Kidney epithelial cell (primary cell): ENCODE data around the gene EHBP1. TPM values are rescaled to one million over a fixed set of nuclear protein-coding genes. Genes with fewer than 3 reads are reported as not detected.
"Not testable (repeated sequence)": the region's sequence is repeated elsewhere in the genome, so short reads cannot be mapped to it uniquely, and the experiment has no call there.

ENCODE experiments used
- DNase-seq: peaks from one replicate; pipeline ENCODE4 v3.0.0-alpha.2; 2010; ENCODE audit warnings: low read depth
- H3K27me3 ChIP-seq: 2 replicates; pipeline ENCODE4 v1.6.0; 2011; ENCODE audit warnings: low read length; ENCODE audit not compliant: control insufficient read depth, insufficient read depth
- H3K36me3 ChIP-seq: 2 replicates; pipeline ENCODE4 v1.5.1; 2011; ENCODE audit warnings: low read length; ENCODE audit not compliant: control insufficient read depth, insufficient read depth
- H3K4me3 ChIP-seq: 2 replicates; pipeline ENCODE4 v1.5.1; 2011; ENCODE audit warnings: low read depth, mild to moderate bottlenecking, control low read depth, low read length
- total RNA-seq: library from RNA; depleted of rRNA; stranded (reverse); fragments of >200 nt; gene quantifications from 2 replicates; pipeline ENCODE4 v1.2.3, GENCODE V29; 2015
- TF ChIP-seq, protein P1 (sequence below): IDR thresholded peaks from 2 replicates; pipeline ENCODE4 v1.5.1; 2011; ENCODE audit warnings: mild to moderate bottlenecking, moderate library complexity, low read length, control low read depth, inconsistent platforms; ENCODE audit not compliant: insufficient read depth, poor library complexity, severe bottlenecking

Gene EHBP1
- total RNA-seq, 1 donor from 2014 or later, result 22.9 TPM

- DNase-seq, result no peak
Observed at GRCh38 chr2:63064197-63064596, 358.7 kb downstream of the EHBP1 start.

GRCh38 chr2:63064661-63065060 lies 359.1 kb downstream of the EHBP1 start:
- no peak for DNase-seq
- Histone ChIP-seq H3K36me3 (no peaks in the 10 kb centered on the region), H3K4me3 (no peak overlapping the region), H3K27me3 (peaks cover 15% of the 10 kb centered on the region)
- TF ChIP-seq, protein P1, sequence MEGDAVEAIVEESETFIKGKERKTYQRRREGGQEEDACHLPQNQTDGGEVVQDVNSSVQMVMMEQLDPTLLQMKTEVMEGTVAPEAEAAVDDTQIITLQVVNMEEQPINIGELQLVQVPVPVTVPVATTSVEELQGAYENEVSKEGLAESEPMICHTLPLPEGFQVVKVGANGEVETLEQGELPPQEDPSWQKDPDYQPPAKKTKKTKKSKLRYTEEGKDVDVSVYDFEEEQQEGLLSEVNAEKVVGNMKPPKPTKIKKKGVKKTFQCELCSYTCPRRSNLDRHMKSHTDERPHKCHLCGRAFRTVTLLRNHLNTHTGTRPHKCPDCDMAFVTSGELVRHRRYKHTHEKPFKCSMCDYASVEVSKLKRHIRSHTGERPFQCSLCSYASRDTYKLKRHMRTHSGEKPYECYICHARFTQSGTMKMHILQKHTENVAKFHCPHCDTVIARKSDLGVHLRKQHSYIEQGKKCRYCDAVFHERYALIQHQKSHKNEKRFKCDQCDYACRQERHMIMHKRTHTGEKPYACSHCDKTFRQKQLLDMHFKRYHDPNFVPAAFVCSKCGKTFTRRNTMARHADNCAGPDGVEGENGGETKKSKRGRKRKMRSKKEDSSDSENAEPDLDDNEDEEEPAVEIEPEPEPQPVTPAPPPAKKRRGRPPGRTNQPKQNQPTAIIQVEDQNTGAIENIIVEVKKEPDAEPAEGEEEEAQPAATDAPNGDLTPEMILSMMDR, result no peak

More at GRCh38 chr2:63064197-63064596, 358.7 kb downstream of the EHBP1 start:
- TF ChIP-seq, protein P1, result no peak
- H3K27me3 ChIP-seq, result peaks cover 17% of the 10 kb centered on the region
- H3K4me3 ChIP-seq, result no peak overlapping the region
- no peaks in the 10 kb centered on the region for H3K36me3 ChIP-seq

DNA sequence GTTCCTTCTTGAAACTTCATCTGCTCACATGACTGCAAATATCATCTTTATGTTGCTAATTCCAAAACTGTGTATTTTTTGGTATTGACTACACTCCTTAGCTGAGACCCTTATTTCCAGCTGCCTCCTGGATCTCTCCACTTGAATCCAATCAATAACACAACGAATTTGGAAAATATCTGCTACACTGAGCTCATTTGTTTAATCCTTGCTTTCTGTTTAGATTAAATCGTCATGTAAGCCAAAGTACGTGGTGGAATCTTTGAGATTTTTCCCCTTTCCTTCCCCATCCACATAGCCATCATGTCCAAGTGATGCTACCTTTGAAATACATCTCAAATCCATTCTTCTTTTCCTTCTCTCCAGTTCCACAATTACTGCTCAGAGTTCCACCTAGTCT lies 360.8 kb downstream of the EHBP1 start:
- peaks cover 11% of the 10 kb centered on the region for H3K27me3 ChIP-seq
- TF ChIP-seq, protein P1, result no peak
- H3K36me3 ChIP-seq, result no peaks in the 10 kb centered on the region
- no peak for DNase-seq
- H3K4me3 ChIP-seq, result no peak overlapping the region

DNA sequence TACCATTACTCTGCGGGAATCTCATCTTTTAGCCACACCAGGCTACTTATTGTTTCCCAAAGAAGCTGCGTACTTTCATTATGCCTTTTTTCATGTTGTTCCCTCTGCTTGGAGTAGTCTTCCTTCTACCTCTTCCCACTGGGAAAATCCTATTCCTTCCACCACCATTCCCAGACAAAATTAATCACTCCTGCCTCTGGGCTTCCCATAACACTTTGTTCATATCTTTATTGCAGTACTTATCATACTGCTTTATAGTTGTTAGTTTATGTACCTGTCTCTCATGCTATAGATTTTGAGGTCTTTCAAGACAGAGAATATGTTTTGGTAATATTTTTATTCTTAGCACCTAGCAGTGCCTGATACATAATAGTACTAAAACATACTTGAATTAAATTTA lies 361.3 kb downstream of the EHBP1 start:
- Histone ChIP-seq H3K36me3 (no peaks in the 10 kb centered on the region), H3K4me3 (no peak overlapping the region), H3K27me3 (peaks cover 11% of the 10 kb centered on the region)
- TF ChIP-seq, protein P1, result no peak
- DNase-seq, result no peak

DNA sequence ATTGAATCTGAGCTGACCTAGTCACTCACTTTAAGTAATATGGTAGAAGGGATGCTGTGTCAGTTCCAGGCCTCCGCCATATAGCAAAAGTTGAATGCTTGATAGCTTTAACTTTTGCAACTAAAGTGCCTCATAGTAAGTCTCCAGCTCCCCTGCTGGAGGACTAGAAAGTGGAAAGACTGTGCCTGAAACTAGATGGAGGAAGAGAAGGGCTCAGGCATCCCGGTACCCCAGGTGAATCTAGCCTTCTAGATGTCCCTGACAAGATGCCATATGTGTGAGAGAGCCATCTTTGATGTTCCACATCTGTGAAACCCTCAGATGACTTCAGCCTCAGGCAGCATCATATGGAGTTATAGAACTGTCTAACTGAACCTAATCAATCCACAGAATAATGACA lies 366.2 kb downstream of the EHBP1 start:
- DNase-seq, result no peak
- H3K36me3 ChIP-seq, result no peaks in the 10 kb centered on the region
- H3K27me3 ChIP-seq, result peaks cover 7% of the 10 kb centered on the region
- H3K4me3 ChIP-seq, result no peak overlapping the region
- TF ChIP-seq, protein P1, result no peak

DNA sequence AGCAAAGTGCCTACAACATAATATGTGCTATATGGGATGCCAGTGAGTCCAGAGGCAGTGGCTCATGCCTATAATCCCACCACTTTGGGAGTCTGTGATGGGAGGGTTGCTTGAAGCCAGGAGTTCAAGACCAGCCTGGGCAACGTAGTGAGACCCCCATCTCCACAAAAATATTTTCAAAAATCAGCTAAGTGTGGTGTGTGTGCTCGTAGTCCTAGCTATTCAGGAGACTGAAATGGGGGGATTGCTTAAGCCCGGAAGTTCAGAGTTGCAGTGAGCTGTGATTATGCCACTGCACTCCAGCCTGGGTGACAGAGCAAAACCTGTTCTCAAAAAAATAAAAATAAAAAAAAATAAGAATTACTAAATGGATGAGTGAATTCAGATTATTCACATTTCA lies 368.5 kb downstream of the EHBP1 start:
- no peak for DNase-seq
- TF ChIP-seq, protein P1, result no peak
- H3K36me3 ChIP-seq, result no peaks in the 10 kb centered on the region
- H3K4me3 ChIP-seq, result no peak overlapping the region
- peaks cover 3% of the 10 kb centered on the region for H3K27me3 ChIP-seq

DNA sequence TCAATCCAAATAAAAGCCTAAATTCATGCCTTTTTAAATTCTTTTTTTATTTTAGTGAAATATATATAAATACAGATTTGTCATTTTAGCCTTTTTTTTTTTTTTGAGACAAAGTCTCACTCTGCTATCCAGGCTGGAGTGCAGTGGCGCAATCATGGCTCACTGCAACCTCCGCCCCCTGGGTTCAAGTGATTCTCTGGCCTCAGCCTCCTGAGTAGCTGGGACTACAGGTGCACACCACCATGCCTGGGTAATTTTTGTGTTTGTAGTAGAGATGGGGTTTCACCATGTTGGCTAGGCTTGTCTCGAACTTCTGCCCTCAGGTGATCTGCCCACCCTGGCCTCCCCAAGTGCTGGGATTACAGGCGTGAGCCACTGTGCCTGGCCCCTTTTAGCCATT lies 368.9 kb downstream of the EHBP1 start:
- not testable (repeated sequence) for H3K36me3 ChIP-seq, H3K27me3 ChIP-seq, DNase-seq, H3K4me3 ChIP-seq
